ENCODE measurements around the gene TMOD4.

- TF ChIP-seq, protein P1, sequence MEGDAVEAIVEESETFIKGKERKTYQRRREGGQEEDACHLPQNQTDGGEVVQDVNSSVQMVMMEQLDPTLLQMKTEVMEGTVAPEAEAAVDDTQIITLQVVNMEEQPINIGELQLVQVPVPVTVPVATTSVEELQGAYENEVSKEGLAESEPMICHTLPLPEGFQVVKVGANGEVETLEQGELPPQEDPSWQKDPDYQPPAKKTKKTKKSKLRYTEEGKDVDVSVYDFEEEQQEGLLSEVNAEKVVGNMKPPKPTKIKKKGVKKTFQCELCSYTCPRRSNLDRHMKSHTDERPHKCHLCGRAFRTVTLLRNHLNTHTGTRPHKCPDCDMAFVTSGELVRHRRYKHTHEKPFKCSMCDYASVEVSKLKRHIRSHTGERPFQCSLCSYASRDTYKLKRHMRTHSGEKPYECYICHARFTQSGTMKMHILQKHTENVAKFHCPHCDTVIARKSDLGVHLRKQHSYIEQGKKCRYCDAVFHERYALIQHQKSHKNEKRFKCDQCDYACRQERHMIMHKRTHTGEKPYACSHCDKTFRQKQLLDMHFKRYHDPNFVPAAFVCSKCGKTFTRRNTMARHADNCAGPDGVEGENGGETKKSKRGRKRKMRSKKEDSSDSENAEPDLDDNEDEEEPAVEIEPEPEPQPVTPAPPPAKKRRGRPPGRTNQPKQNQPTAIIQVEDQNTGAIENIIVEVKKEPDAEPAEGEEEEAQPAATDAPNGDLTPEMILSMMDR (IDR thresholded peaks at IDR 0.05) = no peak
- TF ChIP-seq POLR2A (IDR thresholded peaks at IDR 0.05) (no peak), EP300 (IDR thresholded peaks at IDR 0.05) (no peak)
Measured at GRCh38 chr1:151193856-151194255, 18.1 kb upstream of the TMOD4 start.
